Nephron progenitor cell (in vitro differentiated cells): ENCODE results near the gene OGG1.

Experiments used
- DNase-seq: peaks from one replicate; pipeline ENCODE4 v3.0.0; 2021
- H3K27ac Mint-ChIP-seq: 2 replicates; pipeline ENCODE4 v1.8.0; 2021; ENCODE audit warnings: mild to moderate bottlenecking, moderate library complexity, mixed read lengths
- H3K27me3 Mint-ChIP-seq: 2 replicates; pipeline ENCODE4 v1.8.0; 2021; ENCODE audit warnings: mild to moderate bottlenecking, low read depth, mixed read lengths; ENCODE audit not compliant: poor library complexity
- H3K36me3 Mint-ChIP-seq: 2 replicates; pipeline ENCODE4 v1.8.0; 2021; ENCODE audit warnings: low read depth, mixed read lengths
- H3K4me1 Mint-ChIP-seq: 2 replicates; pipeline ENCODE4 v1.8.0; 2021; ENCODE audit warnings: mixed read lengths
- H3K4me3 Mint-ChIP-seq: 2 replicates; pipeline ENCODE4 v1.8.0; 2021; ENCODE audit warnings: mild to moderate bottlenecking, moderate library complexity, mixed read lengths
- H3K9me3 Mint-ChIP-seq: 2 replicates; pipeline ENCODE4 v1.8.0; 2021; ENCODE audit warnings: mild to moderate bottlenecking, moderate library complexity, mixed read lengths
- CTCF ChIP-seq: fragments of 200-600 bp; sonication (generic); IDR thresholded peaks from 2 replicates; pipeline ENCODE4 v1.5.0; 2021; ENCODE audit warnings: antibody characterized with exemption

Gene OGG1

GRCh38 chr3:9791790-9792404, 42.1 kb downstream of the OGG1 start:
- DNase-seq: no peak
- H3K9me3 Mint-ChIP-seq: no peaks in the 10 kb centered on the region
- H3K4me1 Mint-ChIP-seq: peaks cover 26% of the 10 kb centered on the region
- peaks cover 44% of the 10 kb centered on the region for H3K36me3 Mint-ChIP-seq
- no peaks in the 10 kb centered on the region for H3K27me3 Mint-ChIP-seq
- TF ChIP-seq CTCF: no peak
- peak overlapping the region; percentile 98 for H3K4me3 Mint-ChIP-seq
- H3K27ac Mint-ChIP-seq: peak overlapping the region; percentile 100

- H3K36me3 Mint-ChIP-seq: peaks cover 44% of the 10 kb centered on the region
- peak; percentile 90 for DNase-seq
- H3K27me3 Mint-ChIP-seq: no peaks in the 10 kb centered on the region
- no peaks in the 10 kb centered on the region for H3K9me3 Mint-ChIP-seq
- no peak for TF ChIP-seq CTCF
- peak within 1 kb of the TSS; percentile 98 for H3K4me3 Mint-ChIP-seq
- H3K27ac Mint-ChIP-seq: peak within 1 kb of the TSS; percentile 100
- H3K4me1 Mint-ChIP-seq: peaks cover 26% of the 10 kb centered on the region
These were observed 42.8 kb downstream of the OGG1 start, which contains the start of the genes ARPC4 and TADA3 for GRCh38 chr3:9792405-9793160. Gene ARPC4, plus strand, starts transcription at chr3:9793082. Its CDS starts 40 bp downstream, at chr3:9793122. Gene TADA3, minus strand, starts transcription at chr3:9792473. Its CDS starts 1,007 bp downstream, at chr3:9791466.

- peak overlapping the region; percentile 98 for H3K4me3 Mint-ChIP-seq
- peaks cover 46% of the 10 kb centered on the region for H3K36me3 Mint-ChIP-seq
- no peaks in the 10 kb centered on the region for H3K9me3 Mint-ChIP-seq
- H3K27me3 Mint-ChIP-seq: no peaks in the 10 kb centered on the region
- peak overlapping the region; percentile 100 for H3K27ac Mint-ChIP-seq
- no peak for TF ChIP-seq CTCF
- DNase-seq: no peak
- H3K4me1 Mint-ChIP-seq: peaks cover 26% of the 10 kb centered on the region
These were observed 43.5 kb downstream of the OGG1 start for GRCh38 chr3:9793161-9793781.

- no peak for DNase-seq
- Mint-ChIP-seq H3K36me3 (peaks cover 41% of the 10 kb centered on the region), H3K4me3 (peak overlapping the region; percentile 98), H3K27ac (peak overlapping the region; percentile 3), H3K4me1 (peaks cover 26% of the 10 kb centered on the region), H3K9me3 (no peaks in the 10 kb centered on the region), H3K27me3 (no peaks in the 10 kb centered on the region)
- no peak for TF ChIP-seq CTCF
These were observed 44.6 kb downstream of the OGG1 start for GRCh38 chr3:9794400-9794799.

GRCh38 chr3:9795207-9795606, 45.5 kb downstream of the OGG1 start:
- H3K27ac Mint-ChIP-seq: peak overlapping the region; percentile 89
- peaks cover 41% of the 10 kb centered on the region for H3K36me3 Mint-ChIP-seq
- H3K4me3 Mint-ChIP-seq: peak overlapping the region; percentile 72
- no peak for DNase-seq
- no peak for TF ChIP-seq CTCF
- H3K27me3 Mint-ChIP-seq: no peaks in the 10 kb centered on the region
- H3K4me1 Mint-ChIP-seq: peaks cover 26% of the 10 kb centered on the region
- no peaks in the 10 kb centered on the region for H3K9me3 Mint-ChIP-seq
